Mesothelial cell of epicardium (in vitro differentiated cells): ENCODE results near the gene CARD8. TPM values are rescaled to one million over a fixed set of nuclear protein-coding genes. Genes with fewer than 3 reads are reported as not detected.
"Not testable (repeated sequence)": the region's sequence is repeated elsewhere in the genome, so short reads cannot be mapped to it uniquely, and the experiment has no call there.

Experiments
- DNase-seq, 2 experiments: peaks; one replicate each; pipeline ENCODE4 v3.0.0; 2021; ENCODE audit warnings: low spot score in 2 of 2; ENCODE audit not compliant: unreplicated experiment in 2 of 2
- H3K27ac Mint-ChIP-seq: 2 replicates; pipeline ENCODE4 v1.8.0; 2021; ENCODE audit warnings: mixed read lengths
- H3K27me3 Mint-ChIP-seq: 2 replicates; pipeline ENCODE4 v1.8.0; 2021; ENCODE audit warnings: low read depth, mixed read lengths
- H3K36me3 Mint-ChIP-seq: 2 replicates; pipeline ENCODE4 v1.8.0; 2021; ENCODE audit warnings: mixed read lengths
- H3K4me1 Mint-ChIP-seq: 2 replicates; pipeline ENCODE4 v1.8.0; 2021; ENCODE audit warnings: mixed read lengths
- H3K4me3 Mint-ChIP-seq: 2 replicates; pipeline ENCODE4 v1.8.0; 2021; ENCODE audit warnings: mild to moderate bottlenecking, moderate library complexity, mixed read lengths
- H3K9me3 Mint-ChIP-seq: 2 replicates; pipeline ENCODE4 v1.8.0; 2021; ENCODE audit warnings: mixed read lengths
- total RNA-seq: library from RNA; stranded (reverse); gene quantifications from 3 replicates; pipeline ENCODE4 v1.2.1, GENCODE V29; 2021
- TF ChIP-seq, protein P1 (sequence below): fragments of 200-600 bp; sonication (generic); IDR thresholded peaks from one replicate; pipeline ENCODE4 v1.5.0; 2021; ENCODE audit warnings: antibody characterized with exemption; ENCODE audit not compliant: unreplicated experiment

Gene CARD8
- total RNA-seq, 1 donor from 2014 or later: 51.5 TPM

DNA sequence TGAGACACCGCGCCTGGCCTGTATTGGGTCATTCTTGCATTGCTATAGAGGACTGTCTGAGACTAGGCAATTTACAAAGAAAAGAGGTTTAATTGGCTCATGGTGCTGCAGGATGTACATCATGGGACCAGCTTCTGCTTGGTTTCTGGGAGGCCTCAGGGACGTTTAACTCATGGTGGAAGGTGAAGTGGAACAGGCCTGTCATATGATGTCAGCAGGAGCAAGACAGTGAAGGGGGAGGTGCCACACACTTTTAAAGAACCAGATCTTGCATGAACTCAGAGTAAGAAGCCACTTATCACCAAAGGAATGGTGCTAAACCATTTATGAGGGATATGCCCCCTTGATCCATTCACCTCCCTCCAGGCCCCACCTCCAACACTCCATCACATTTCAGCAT, 18.7 kb downstream of the CARD8 start:
- TF ChIP-seq, protein P1, sequence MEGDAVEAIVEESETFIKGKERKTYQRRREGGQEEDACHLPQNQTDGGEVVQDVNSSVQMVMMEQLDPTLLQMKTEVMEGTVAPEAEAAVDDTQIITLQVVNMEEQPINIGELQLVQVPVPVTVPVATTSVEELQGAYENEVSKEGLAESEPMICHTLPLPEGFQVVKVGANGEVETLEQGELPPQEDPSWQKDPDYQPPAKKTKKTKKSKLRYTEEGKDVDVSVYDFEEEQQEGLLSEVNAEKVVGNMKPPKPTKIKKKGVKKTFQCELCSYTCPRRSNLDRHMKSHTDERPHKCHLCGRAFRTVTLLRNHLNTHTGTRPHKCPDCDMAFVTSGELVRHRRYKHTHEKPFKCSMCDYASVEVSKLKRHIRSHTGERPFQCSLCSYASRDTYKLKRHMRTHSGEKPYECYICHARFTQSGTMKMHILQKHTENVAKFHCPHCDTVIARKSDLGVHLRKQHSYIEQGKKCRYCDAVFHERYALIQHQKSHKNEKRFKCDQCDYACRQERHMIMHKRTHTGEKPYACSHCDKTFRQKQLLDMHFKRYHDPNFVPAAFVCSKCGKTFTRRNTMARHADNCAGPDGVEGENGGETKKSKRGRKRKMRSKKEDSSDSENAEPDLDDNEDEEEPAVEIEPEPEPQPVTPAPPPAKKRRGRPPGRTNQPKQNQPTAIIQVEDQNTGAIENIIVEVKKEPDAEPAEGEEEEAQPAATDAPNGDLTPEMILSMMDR: no peak
- H3K4me1 Mint-ChIP-seq: no peaks in the 10 kb centered on the region
- no peak for DNase-seq
- no peaks in the 10 kb centered on the region for H3K9me3 Mint-ChIP-seq
- no peaks in the 10 kb centered on the region for H3K27me3 Mint-ChIP-seq
- H3K27ac Mint-ChIP-seq: no peak overlapping the region
- peaks cover 42% of the 10 kb centered on the region for H3K36me3 Mint-ChIP-seq
- no peak overlapping the region for H3K4me3 Mint-ChIP-seq

GRCh38 chr19:48230555-48231129, 25.1 kb downstream of the CARD8 start:
- Mint-ChIP-seq H3K9me3 (peaks cover 5% of the 10 kb centered on the region), H3K36me3 (peaks cover 52% of the 10 kb centered on the region), H3K4me1 (no peaks in the 10 kb centered on the region), H3K27ac (no peak overlapping the region), H3K27me3 (no peaks in the 10 kb centered on the region), H3K4me3 (no peak overlapping the region)
- no peak for DNase-seq
- TF ChIP-seq, protein P1: no peak

DNA sequence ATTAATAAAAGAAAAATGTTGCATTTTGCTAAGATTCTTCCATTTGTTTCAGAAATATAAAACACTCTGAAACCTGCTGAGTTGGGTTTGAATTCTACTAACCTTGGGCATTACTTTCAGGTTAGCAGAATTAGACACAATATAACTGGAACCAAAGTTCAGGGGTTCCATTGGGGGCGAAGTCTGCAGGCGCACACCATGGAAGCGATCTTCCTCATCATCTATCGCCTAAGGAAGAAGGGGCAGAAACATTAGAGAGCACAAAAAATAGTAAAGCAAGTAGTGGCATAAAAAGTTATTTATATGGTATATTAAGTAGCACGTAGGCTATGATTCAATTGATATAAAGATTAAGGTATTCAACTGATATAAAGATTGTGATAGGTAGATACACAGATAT, 34.1 kb downstream of the CARD8 start:
- Mint-ChIP-seq H3K4me1 (no peaks in the 10 kb centered on the region), H3K36me3 (peaks cover 10% of the 10 kb centered on the region), H3K27ac (no peak overlapping the region), H3K27me3 (no peaks in the 10 kb centered on the region), H3K9me3 (no peaks in the 10 kb centered on the region), H3K4me3 (no peak overlapping the region)
- TF ChIP-seq, protein P1: no peak
- no peak for DNase-seq

GRCh38 chr19:48220784-48221183, 34.9 kb downstream of the CARD8 start:
- H3K4me3 Mint-ChIP-seq, H3K36me3 Mint-ChIP-seq, H3K9me3 Mint-ChIP-seq, DNase-seq, H3K27ac Mint-ChIP-seq, H3K4me1 Mint-ChIP-seq, H3K27me3 Mint-ChIP-seq: not testable (repeated sequence)

DNA sequence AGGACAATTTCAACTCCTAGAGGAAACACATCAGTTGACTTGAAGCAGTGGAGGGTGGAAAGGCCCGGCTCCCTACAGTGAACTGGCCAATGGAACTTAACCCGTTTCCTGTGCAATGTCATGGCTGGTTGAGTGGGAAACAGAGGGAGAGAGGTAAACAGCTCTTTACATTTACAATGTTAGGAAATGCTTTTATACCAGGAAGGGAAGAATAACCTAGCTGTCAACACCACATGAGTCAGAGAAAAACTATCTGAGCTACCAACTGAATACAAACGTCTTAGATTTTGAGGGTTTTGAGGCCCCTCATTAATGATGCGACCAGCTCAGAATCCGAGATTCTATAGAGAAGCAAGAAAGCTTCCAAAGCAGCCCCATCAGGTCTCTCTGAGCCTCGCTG, 36.7 kb downstream of the CARD8 start:
- H3K27me3 Mint-ChIP-seq: no peaks in the 10 kb centered on the region
- no peaks in the 10 kb centered on the region for H3K4me1 Mint-ChIP-seq
- no peak for DNase-seq
- no peaks in the 10 kb centered on the region for H3K9me3 Mint-ChIP-seq
- peaks cover 6% of the 10 kb centered on the region for H3K36me3 Mint-ChIP-seq
- no peak overlapping the region for H3K27ac Mint-ChIP-seq
- TF ChIP-seq, protein P1: no peak
- H3K4me3 Mint-ChIP-seq: no peak overlapping the region

- peaks cover 6% of the 10 kb centered on the region for H3K36me3 Mint-ChIP-seq
- no peaks in the 10 kb centered on the region for H3K9me3 Mint-ChIP-seq
- H3K4me3 Mint-ChIP-seq: no peak overlapping the region
- no peak overlapping the region for H3K27ac Mint-ChIP-seq
- TF ChIP-seq, protein P1: no peak
- no peak for DNase-seq
- H3K4me1 Mint-ChIP-seq: no peaks in the 10 kb centered on the region
- H3K27me3 Mint-ChIP-seq: no peaks in the 10 kb centered on the region
Measured at GRCh38 chr19:48216933-48217332, 38.8 kb downstream of the CARD8 start.
